Hypothalamus (tissue), 51 donors: ENCODE data around the gene DHX58.
A peak's percentile ranks its signal among the peaks of the same experiment; 100 is the strongest.

Experiments
- DNase-seq, 51 donors: peaks; one replicate each; lab custom pipeline; 2025; lab: John Stamatoyannopoulos, UW

Gene DHX58

GRCh38 chr17:42130310-42130936 lies 17.9 kb upstream of the DHX58 start:
- no peak for DNase-seq

- DNase-seq = peak in 11 of 51 donors; percentile 9 to 56 (median 29)
These were observed 16.8 kb upstream of the DHX58 start for GRCh38 chr17:42129109-42129837.

- DNase-seq = no peak
These were observed 14.9 kb upstream of the DHX58 start for GRCh38 chr17:42127414-42127813.

GRCh38 chr17:42126836-42127235 lies 14.3 kb upstream of the DHX58 start:
- no peak for DNase-seq

GRCh38 chr17:42125565-42125964 lies 13.1 kb upstream of the DHX58 start:
- no peak for DNase-seq

- DNase-seq = no peak
These were observed 11.7 kb upstream of the DHX58 start for GRCh38 chr17:42124256-42124655.

- peak in 2 of 51 donors; percentile 13 to 21 for DNase-seq
These were observed 10.1 kb upstream of the DHX58 start, which contains the start of gene HSPB9 for GRCh38 chr17:42122371-42123303. TSS of gene HSPB9 (plus strand) at chr17:42122804. CDS start at chr17:42122851, 47 bp downstream.

- peak; percentile 20 to 87 (median 73) for DNase-seq
These were observed 8.6 kb upstream of the DHX58 start, which contains the start of gene KAT2A for GRCh38 chr17:42120770-42121769. TSS of gene KAT2A (minus strand) at chr17:42121367. CDS start at chr17:42121304, 63 bp downstream.

- DNase-seq = no peak
These were observed 7.8 kb upstream of the DHX58 start for GRCh38 chr17:42120161-42120769.

GRCh38 chr17:42119301-42119700 lies 6.8 kb upstream of the DHX58 start:
- no peak for DNase-seq

- DNase-seq = no peak
These were observed 6.0 kb upstream of the DHX58 start for GRCh38 chr17:42118545-42118944.

- no peak for DNase-seq
These were observed 5.6 kb upstream of the DHX58 start for GRCh38 chr17:42118126-42118510.

GRCh38 chr17:42117397-42118125 lies 5.0 kb upstream of the DHX58 start:
- DNase-seq = no peak

- DNase-seq = peak in 45 of 51 donors; percentile 12 to 81 (median 46)
These were observed 4.3 kb upstream of the DHX58 start for GRCh38 chr17:42116705-42117396.

GRCh38 chr17:42114118-42114517 lies 1.6 kb upstream of the DHX58 start:
- no peak for DNase-seq

GRCh38 chr17:42113293-42114069 lies 967 bp upstream of the DHX58 start:
- DNase-seq = no peak
